Measurements from ENCODE around the gene LDB2.

LDB2 gene

GRCh38 chr4:16726368-16727050, 171.9 kb downstream of the LDB2 start:
- Histone ChIP-seq H3K9me3 (peaks cover 0 to 4% (median 0%) of the 10 kb centered on the region in 3 donors), H3K27ac (no peak overlapping the region), H3K4me3 (no peak overlapping the region), H3K36me3 (no peaks in the 10 kb centered on the region), H3K27me3 (no peaks in the 10 kb centered on the region), H3K4me1 (no peaks in the 10 kb centered on the region)
- intact Hi-C loops (cut with DNase I; ENCODE audit: low total_unique reads): no loop called here
- no peak for TF ChIP-seq CTCF (IDR thresholded peaks at IDR 0.05)
- no peak for DNase-seq

DNA sequence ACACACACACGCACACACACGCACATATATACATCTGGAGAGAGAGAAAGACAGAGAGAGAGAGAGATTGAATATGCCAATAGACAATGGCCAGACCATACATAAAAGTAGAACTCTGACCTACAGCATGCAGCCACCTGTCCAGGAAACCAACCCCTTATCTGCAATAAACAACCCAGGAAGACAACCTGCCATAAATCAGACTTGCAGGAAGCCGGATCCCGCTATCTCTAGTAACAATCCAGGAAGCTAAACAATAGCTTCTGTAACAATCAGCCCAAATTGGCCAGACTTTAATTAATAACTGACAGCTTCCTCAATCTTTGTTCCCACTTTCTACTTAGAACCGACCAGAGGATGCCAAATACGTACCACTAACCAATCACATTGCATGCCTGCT, 173.2 kb downstream of the LDB2 start:
- no peak overlapping the region for H3K27ac ChIP-seq
- intact Hi-C loops (cut with DNase I; ENCODE audit: low total_unique reads): no loop called here
- DNase-seq: no peak
- no peak overlapping the region for H3K4me3 ChIP-seq
- TF ChIP-seq CTCF (IDR thresholded peaks at IDR 0.05): no peak
- H3K4me1 ChIP-seq: no peaks in the 10 kb centered on the region
- H3K9me3 ChIP-seq: peaks cover 0 to 4% (median 0%) of the 10 kb centered on the region in 3 donors
- H3K36me3 ChIP-seq: no peaks in the 10 kb centered on the region
- no peaks in the 10 kb centered on the region for H3K27me3 ChIP-seq

GRCh38 chr4:16722416-16722815, 176.0 kb downstream of the LDB2 start:
- no peak for TF ChIP-seq CTCF (IDR thresholded peaks at IDR 0.05)
- Histone ChIP-seq H3K4me3 (no peak overlapping the region), H3K36me3 (no peaks in the 10 kb centered on the region), H3K27ac (no peak overlapping the region), H3K27me3 (no peaks in the 10 kb centered on the region), H3K9me3 (peaks cover 0 to 4% (median 0%) of the 10 kb centered on the region in 3 donors), H3K4me1 (peaks cover 0 to 4% (median 0%) of the 10 kb centered on the region in 4 donors)
- no peak for DNase-seq
- intact Hi-C loops (cut with DNase I; ENCODE audit: low total_unique reads): no loop called here

DNA sequence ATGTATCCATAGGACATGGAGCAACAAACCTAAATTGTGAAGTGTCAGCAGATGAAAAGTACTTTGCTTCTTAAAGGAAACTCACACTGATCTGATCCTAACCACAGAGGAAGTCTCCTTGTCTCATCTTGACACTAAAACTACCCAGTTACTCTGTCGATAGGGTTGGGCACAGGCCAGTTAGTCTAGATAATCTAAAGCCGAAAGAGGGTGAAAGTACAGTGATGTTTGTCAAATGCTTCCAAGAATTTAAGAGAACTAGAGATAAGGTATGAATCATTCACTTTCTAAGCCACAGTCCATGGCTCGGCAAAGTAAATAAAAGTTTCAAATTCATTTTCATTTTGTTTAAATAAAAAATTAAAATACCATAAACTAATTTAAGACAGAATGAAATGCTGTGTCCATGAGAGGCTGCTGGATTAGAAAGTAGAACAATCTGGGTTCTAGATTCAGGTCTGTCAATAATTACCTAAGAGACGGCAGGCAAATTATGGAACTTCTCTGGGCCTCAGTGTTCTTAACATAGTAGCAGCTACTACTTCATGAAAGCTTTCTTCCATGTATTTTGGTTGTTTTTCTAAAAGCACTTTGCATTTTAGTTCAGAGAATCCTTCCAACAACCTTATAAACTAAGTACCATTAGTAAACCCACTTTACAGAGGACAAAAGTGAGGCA, 176.7 kb downstream of the LDB2 start:
- Histone ChIP-seq H3K9me3 (peaks cover 0 to 4% (median 0%) of the 10 kb centered on the region in 3 donors), H3K27ac (no peak overlapping the region), H3K4me3 (no peak overlapping the region), H3K36me3 (no peaks in the 10 kb centered on the region), H3K4me1 (peaks cover 0 to 6% (median 0%) of the 10 kb centered on the region in 4 donors), H3K27me3 (no peaks in the 10 kb centered on the region)
- DNase-seq: no peak
- intact Hi-C loops (cut with DNase I; ENCODE audit: low total_unique reads): no loop called here
- no peak for TF ChIP-seq CTCF (IDR thresholded peaks at IDR 0.05)

GRCh38 chr4:16720761-16721160, 177.7 kb downstream of the LDB2 start:
- H3K36me3 ChIP-seq: no peaks in the 10 kb centered on the region
- no peak for DNase-seq
- no peak overlapping the region for H3K27ac ChIP-seq
- TF ChIP-seq CTCF (IDR thresholded peaks at IDR 0.05): no peak
- H3K4me1 ChIP-seq: peaks cover 0 to 6% (median 0%) of the 10 kb centered on the region in 4 donors
- no peak overlapping the region for H3K4me3 ChIP-seq
- H3K9me3 ChIP-seq: peaks cover 0 to 4% (median 0%) of the 10 kb centered on the region in 3 donors
- H3K27me3 ChIP-seq: no peaks in the 10 kb centered on the region
- intact Hi-C loops (cut with DNase I; ENCODE audit: low total_unique reads): no loop called here
